Brain microvascular endothelial cell (primary cell): Measurements from ENCODE around the gene ZFPM1.

Experiments used
- DNase-seq: peaks from one replicate; pipeline ENCODE4 v3.0.0-alpha.2; 2020
- H3K27ac ChIP-seq: fragments of 250-450 bp; sonication (Bioruptor Pico); 2 replicates; pipeline ENCODE4 v1.5.1; 2020; ENCODE audit warnings: mild to moderate bottlenecking, moderate library complexity
- H3K27me3 ChIP-seq: fragments of 250-450 bp; sonication (Bioruptor Pico); replicated peaks from 2 replicates; pipeline ENCODE4 v1.5.1; 2020; ENCODE audit warnings: mild to moderate bottlenecking
- H3K36me3 ChIP-seq: fragments of 250-450 bp; sonication (Bioruptor Pico); replicated peaks from 2 replicates; pipeline ENCODE4 v1.5.1; 2020; ENCODE audit warnings: mild to moderate bottlenecking
- H3K4me3 ChIP-seq: 2 replicates; pipeline ENCODE4 v1.5.1; 2011; ENCODE audit warnings: low read depth, mild to moderate bottlenecking, control low read depth, low read length, moderate library complexity
- CTCF ChIP-seq: IDR thresholded peaks from 2 replicates; pipeline ENCODE4 v1.5.1; 2011; ENCODE audit warnings: low read depth, mild to moderate bottlenecking, moderate library complexity, low read length, control low read depth, inconsistent platforms; ENCODE audit errors: missing control alignments
- in situ Hi-C: cut with HindIII; loops from 2 replicates; pipeline ENCODE4 v1.10.0; 2017; ENCODE audit warnings: low sequenced_read_pairs, low pct_ligation_motif_present

The ZFPM1 gene

GRCh38 chr16:88446061-88446460 is 7.0 kb upstream of the ZFPM1 start:
- Histone ChIP-seq H3K36me3 (no peaks in the 10 kb centered on the region), H3K27me3 (no peaks in the 10 kb centered on the region), H3K27ac (no peak overlapping the region), H3K4me3 (no peak overlapping the region)
- TF ChIP-seq CTCF = no peak
- no peak for DNase-seq
- in situ Hi-C loops = loop anchor here (25.0 kb wide), 1 partner anchor 91 kb away; no protein-coding TSS in a partner anchor

- DNase-seq = no peak
- Histone ChIP-seq H3K27me3 (no peaks in the 10 kb centered on the region), H3K27ac (no peak overlapping the region), H3K36me3 (no peaks in the 10 kb centered on the region), H3K4me3 (no peak overlapping the region)
- TF ChIP-seq CTCF = no peak
- in situ Hi-C loops = loop anchor here (25.0 kb wide), 1 partner anchor 91 kb away; no protein-coding TSS in a partner anchor
Measured at GRCh38 chr16:88446736-88447135, 6.3 kb upstream of the ZFPM1 start.

- Histone ChIP-seq H3K27me3 (no peaks in the 10 kb centered on the region), H3K27ac (no peak overlapping the region), H3K4me3 (no peak overlapping the region), H3K36me3 (no peaks in the 10 kb centered on the region)
- in situ Hi-C loops = loop anchor here (25.0 kb wide), 1 partner anchor 89 kb away; no protein-coding TSS in a partner anchor
- no peak for DNase-seq
- no peak for TF ChIP-seq CTCF
Measured at GRCh38 chr16:88447881-88448280, 5.2 kb upstream of the ZFPM1 start.

GRCh38 chr16:88448461-88449266 is 4.4 kb upstream of the ZFPM1 start:
- no peak for TF ChIP-seq CTCF
- in situ Hi-C loops = loop anchor here (25.0 kb wide), 1 partner anchor 89 kb away; no protein-coding TSS in a partner anchor
- Histone ChIP-seq H3K36me3 (no peaks in the 10 kb centered on the region), H3K4me3 (no peak overlapping the region), H3K27me3 (no peaks in the 10 kb centered on the region), H3K27ac (no peak overlapping the region)
- DNase-seq = no peak

- H3K4me3 ChIP-seq = no peak overlapping the region
- H3K36me3 ChIP-seq = no peaks in the 10 kb centered on the region
- H3K27me3 ChIP-seq = no peaks in the 10 kb centered on the region
- no peak for TF ChIP-seq CTCF
- in situ Hi-C loops = loop anchor here (25.0 kb wide), 1 partner anchor 88 kb away; no protein-coding TSS in a partner anchor
- H3K27ac ChIP-seq = no peak overlapping the region
- no peak for DNase-seq
Measured at GRCh38 chr16:88449267-88449561, 3.9 kb upstream of the ZFPM1 start.
